ENCODE measurements around the gene GATM. TPM values are rescaled to one million over a fixed set of nuclear protein-coding genes. Genes with fewer than 3 reads are reported as not detected.

Gene GATM
- total and polyA plus RNA-seq, 2 of the 8 experiments (the other 6 are each of a cell fraction or from before 2014, with no cell fraction given), result 10.2 to 15.1 TPM

DNA sequence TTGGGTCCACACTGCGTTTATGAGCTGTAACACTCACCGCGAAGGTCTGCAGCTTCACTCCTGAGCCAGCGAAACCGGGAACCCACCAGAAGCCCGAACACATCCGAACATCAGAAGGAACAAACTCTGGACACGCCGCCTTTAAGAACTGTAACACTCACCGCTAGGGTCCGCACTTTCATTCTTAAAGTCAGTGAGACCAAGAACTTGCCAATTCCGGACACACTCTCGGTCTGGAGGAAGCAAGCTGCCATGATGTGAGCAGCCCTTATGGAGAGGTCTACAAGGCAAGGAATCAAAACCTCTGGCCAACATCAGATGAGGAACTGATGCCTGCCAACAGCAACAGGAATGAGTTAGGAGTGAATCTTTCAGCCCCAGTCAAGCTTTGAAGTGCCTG lies 63.4 kb downstream of the GATM start:
- DNase-seq (ENCODE audit: low read depth in 1 of 2, low spot score in 2 of 2) (no peak), FAIRE-seq (no peak)
- Histone ChIP-seq H3K4me2 (ENCODE audit: insufficient read depth in 1 of 2, low read depth in 2 of 2, low read length in 2 of 2) (no peak overlapping the region), H3K23me2 (ENCODE audit: low read depth, low read length) (no peaks in the 10 kb centered on the region), H4K20me1 (replicated peaks in 1 of 2; ENCODE audit: control insufficient read depth in 1 of 2, insufficient read depth in 2 of 2, low read length in 2 of 2) (no peaks in the 10 kb centered on the region), H3K18ac (ENCODE audit: extremely low read depth, low read length) (no peak overlapping the region; the same call in 1 of the 2 replicates), H3K36me3 (ENCODE audit: control insufficient read depth in 2 of 4, insufficient read depth in 4 of 4, low read length in 3 of 4) (no peaks in the 10 kb centered on the region), H3K56ac (replicated peaks; ENCODE audit: insufficient read length, low read depth, low read length) (no peak overlapping the region), H3K23ac (ENCODE audit: insufficient read length) (no peak overlapping the region), H3K79me1 (ENCODE audit: low read depth, low read length) (no peaks in the 10 kb centered on the region), H3K4ac (replicated peaks; ENCODE audit: insufficient read length, low read depth, low read length) (no peak overlapping the region), H3K4me3 (ENCODE audit: extremely low read depth in 1 of 4, insufficient read depth in 2 of 4, low read depth in 3 of 4, low read length in 4 of 4) (no peak overlapping the region; a peak in 1 of 8 replicates), H2BK15ac (ENCODE audit: low read length) (no peak overlapping the region), H4K8ac (ENCODE audit: extremely low read depth, insufficient read depth, low read length) (no peak overlapping the region), H2BK20ac (ENCODE audit: low read length) (0 out of 2 replicates have a peak overlapping the region, but pooled peaks have one; percentile 86), H2BK5ac (ENCODE audit: low read depth, low read length) (no peak overlapping the region), H2AFZ (ENCODE audit: low read length) (peak overlapping the region; percentile 99), H3K27ac (ENCODE audit: low read depth, low read length) (no peak overlapping the region), H3K79me2 (ENCODE audit: control insufficient read depth in 1 of 2, insufficient read depth in 2 of 2, low read length in 2 of 2) (no peaks in the 10 kb centered on the region), H4K5ac (ENCODE audit: insufficient read length, low read depth, low read length) (no peak overlapping the region), H2BK12ac (ENCODE audit: low read depth, low read length) (0 out of 2 replicates have a peak overlapping the region, but pooled peaks have one; percentile 43), H2BK120ac (replicated peaks; ENCODE audit: low read depth, low read length) (no peak overlapping the region), H4K91ac (replicated peaks; ENCODE audit: insufficient read length, low read length) (no peak overlapping the region), H3K14ac (ENCODE audit: insufficient read length) (no peak overlapping the region), H3K9me3 (ENCODE audit: insufficient read depth in 2 of 2, low read depth in 1 of 2, low read length in 1 of 2) (no peaks in the 10 kb centered on the region), H2AK5ac (ENCODE audit: low read depth, low read length) (no peak overlapping the region), H3K4me1 (replicated peaks in 1 of 4; ENCODE audit: control insufficient read depth in 3 of 4, insufficient read depth in 4 of 4, low read length in 3 of 4) (no peaks in the 10 kb centered on the region), H3K9ac (replicated peaks in 1 of 4; ENCODE audit: extremely low read depth in 1 of 4, low read depth in 3 of 4, low read length in 3 of 4) (no peak overlapping the region), H3K27me3 (replicated peaks in 1 of 4; ENCODE audit: control insufficient read depth in 3 of 4, extremely low read depth in 1 of 4, insufficient read depth in 3 of 4, low read length in 3 of 4) (no peaks in the 10 kb centered on the region)
- CTCF ChIA-PET (ENCODE audit: partially characterized antibody), result interaction anchor here (0.6 to 2.1 kb wide), 18 partner anchors 9 to 211 kb away, joined by 3 to 10 read pairs (median 3); a partner anchor contains a TSS
- WGBS, 2 experiments (ENCODE audit: extremely low coverage in 1 of 2, insufficient coverage in 1 of 2, insufficient read length in 1 of 2, insufficient replicate concordance in 2 of 2, low coverage in 1 of 2, low lambda C conversion rate in 2 of 2, missing lambda C conversion rate in 1 of 2), result 68% methylated on average over 13 of the region's 13 CpGs; no CpG with 5 or more reads in 1 of the 2 experiments
- POLR2A ChIA-PET (ENCODE audit: partially characterized antibody), result interaction anchor here (0.7 to 1.6 kb wide), 2 partner anchors 22 to 88 kb away, joined by 3 to 9 read pairs; a partner anchor contains a TSS
- TF ChIP-seq CHD1 (IDR thresholded peaks at IDR 0.05; ENCODE audit: low read depth, low read length), result no peak
- TF ChIP-seq TAF1 (IDR thresholded peaks at IDR 0.05; ENCODE audit: low read depth, low read length), result 0 out of 2 replicates have a peak, but pooled peaks have one; percentile 24
- no peak for TF ChIP-seq RNF2 (IDR thresholded peaks at IDR 0.05; ENCODE audit: borderline replicate concordance, low read depth, low read length, missing control alignments, poor library complexity, severe bottlenecking)
- no peak for TF ChIP-seq SP2 (IDR thresholded peaks at IDR 0.05; ENCODE audit: low read length)
- no peak for TF ChIP-seq RFX5 (IDR thresholded peaks at IDR 0.05; ENCODE audit: borderline replicate concordance, low read depth, low read length)
- TF ChIP-seq JUN (IDR thresholded peaks at IDR 0.05; ENCODE audit: low read depth, low read length), result no peak
- peak; percentile 40 to 58 for TF ChIP-seq RAD21 (IDR thresholded peaks at IDR 0.05 in 1 of 2, conservative IDR thresholded peaks at IDR 0.05 in 1 of 2; ENCODE audit: low read depth in 2 of 2, low read length in 2 of 2)

Data from H1 (cell line).